Endothelial cell of umbilical vein (primary cell): ENCODE measurements around the gene EEF1B2. TPM values are rescaled to one million over a fixed set of nuclear protein-coding genes. Genes with fewer than 3 reads are reported as not detected.
"Not testable (repeated sequence)": the region's sequence is repeated elsewhere in the genome, so short reads cannot be mapped to it uniquely, and the experiment has no call there.

Experiments
- BruUV-seq: library from RNA; stranded (reverse); fragments of 400-500 nt; replicated peaks from 2 replicates; lab custom pipeline; 2021; lab: Mats Ljungman, UMichigan
- CTCF ChIA-PET: fragments of 300-600, 350-600 bp; sonication (Branson Sonifier 250); formaldehyde crosslinking; loops from one replicate; lab custom pipeline; 2021; ENCODE audit warnings: antibody characterized with exemption, inconsistent platforms; lab: Charles Lee
- POLR2A ChIA-PET: fragments of 300-600, 350-600 bp; sonication (Branson Sonifier 250); formaldehyde crosslinking; loops from one replicate; lab custom pipeline; 2021; ENCODE audit warnings: antibody characterized with exemption, inconsistent platforms; lab: Charles Lee
- DNase-seq: peaks from one replicate; pipeline ENCODE4 v3.0.0-alpha.2; 2011; ENCODE audit warnings: low read depth, low spot score
- FAIRE-seq: peaks from 2 replicates; lab custom pipeline; 2011; peaks lifted over from hg19 to GRCh38; lab: Jason Lieb, UNC
- H2AFZ ChIP-seq: 2 replicates; pipeline ENCODE4 v1.6.0; 2012; ENCODE audit warnings: low read depth, low read length, control low read depth, inconsistent platforms
- H3K27ac ChIP-seq: 2 replicates; pipeline ENCODE4 v1.5.1; 2011; ENCODE audit warnings: low read depth, mild to moderate bottlenecking, control low read depth, low read length, moderate library complexity; ENCODE audit not compliant: insufficient read depth
- H3K27me3 ChIP-seq, 2 experiments: 2 replicates each; pipeline versions ENCODE4 v1.6.0 to v1.6.1; 2011; ENCODE audit warnings: low read length in 2 of 2, mixed read lengths in 1 of 2; ENCODE audit not compliant: control insufficient read depth in 2 of 2, insufficient read depth in 2 of 2
- H3K36me3 ChIP-seq, 2 experiments: 2 replicates in 1 of 2; 3 replicates in 1 of 2; pipeline ENCODE4 v1.5.1; 2011; ENCODE audit warnings: low read length in 2 of 2, mild to moderate bottlenecking in 1 of 2, moderate library complexity in 1 of 2; ENCODE audit not compliant: control insufficient read depth in 2 of 2, insufficient read depth in 2 of 2; ENCODE audit errors: extremely low read depth in 1 of 2
- H3K4me1 ChIP-seq: 3 replicates; pipeline ENCODE4 v1.5.1; 2011; ENCODE audit warnings: mild to moderate bottlenecking, low read length; ENCODE audit not compliant: control insufficient read depth, insufficient read depth; ENCODE audit errors: extremely low read depth
- H3K4me2 ChIP-seq: 2 replicates; pipeline ENCODE4 v1.6.1; 2011; ENCODE audit warnings: low read length, control low read depth, mixed read lengths; ENCODE audit not compliant: insufficient read depth
- H3K4me3 ChIP-seq, 3 experiments: fragments of 200-600 bp in 1 of 3; sonication (generic), shearing (Covaris generic) in 1 of 3; replicated peaks in 1 of 3; 2 replicates each; pipeline ENCODE4 v1.5.1; 2011 to 2016; ENCODE audit warnings: control low read depth in 3 of 3, low read length in 3 of 3, mild to moderate bottlenecking in 2 of 3, inconsistent platforms in 1 of 3, low read depth in 1 of 3, moderate library complexity in 1 of 3; ENCODE audit not compliant: insufficient read depth in 1 of 3
- H3K79me2 ChIP-seq: 2 replicates; pipeline ENCODE4 v1.6.0; 2012; ENCODE audit warnings: low read length, inconsistent platforms; ENCODE audit not compliant: control insufficient read depth, insufficient read depth
- H3K9ac ChIP-seq: replicated peaks from 2 replicates; pipeline ENCODE3; 2011; ENCODE audit warnings: low read length, control low read depth; ENCODE audit not compliant: insufficient read depth; ENCODE audit errors: extremely low read depth
- H3K9me1 ChIP-seq: replicated peaks from 3 replicates; pipeline ENCODE4 v1.6.0; 2011; ENCODE audit warnings: mild to moderate bottlenecking, low read length; ENCODE audit not compliant: control insufficient read depth, insufficient read depth; ENCODE audit errors: extremely low read depth
- H3K9me3 ChIP-seq: replicated peaks from 2 replicates; pipeline ENCODE4 v1.5.1; 2012; ENCODE audit warnings: low read length, inconsistent platforms; ENCODE audit not compliant: control insufficient read depth, insufficient read depth
- H4K20me1 ChIP-seq: replicated peaks from 2 replicates; pipeline ENCODE3; 2011; ENCODE audit warnings: mild to moderate bottlenecking, low read length; ENCODE audit not compliant: control insufficient read depth, insufficient read depth; ENCODE audit errors: extremely low read depth
- CTCF ChIP-seq, 2 donors: IDR thresholded peaks; 1 replicate in 1 of 2; 2 replicates in 1 of 2; pipeline ENCODE4 v1.5.1; 2011; ENCODE audit warnings: low read length in 2 of 2, mild to moderate bottlenecking in 2 of 2, moderate library complexity in 2 of 2, control low read depth in 1 of 2, inconsistent platforms in 1 of 2, low read depth in 1 of 2; ENCODE audit not compliant: insufficient read depth in 1 of 2; ENCODE audit errors: extremely low read depth in 1 of 2
- EZH2 ChIP-seq: IDR thresholded peaks from 2 replicates; pipeline ENCODE4 v1.6.1; 2012; ENCODE audit warnings: borderline replicate concordance, low read depth, mild to moderate bottlenecking, moderate library complexity, low read length, inconsistent platforms; ENCODE audit not compliant: severe bottlenecking
- FOS ChIP-seq: IDR thresholded peaks from 2 replicates; pipeline ENCODE4 v1.6.1; 2011; ENCODE audit warnings: mild to moderate bottlenecking, low read length, moderate library complexity, borderline replicate concordance; ENCODE audit not compliant: insufficient read depth
- GATA2 ChIP-seq: IDR thresholded peaks from 2 replicates; pipeline ENCODE4 v1.7.0; 2011; ENCODE audit warnings: low read depth, mild to moderate bottlenecking, moderate library complexity, mixed read lengths, low read length; ENCODE audit not compliant: insufficient read length, insufficient read depth
- JUN ChIP-seq: IDR thresholded peaks from 2 replicates; pipeline ENCODE4 v1.6.1; 2011; ENCODE audit warnings: borderline replicate concordance, low read depth; ENCODE audit not compliant: insufficient read length, insufficient read depth
- MAX ChIP-seq: IDR thresholded peaks from 2 replicates; pipeline ENCODE4 v1.6.1; 2011; ENCODE audit not compliant: insufficient read depth, insufficient read length
- MYC ChIP-seq: IDR thresholded peaks from one replicate; pipeline ENCODE4 v1.6.1; 2011; ENCODE audit warnings: mild to moderate bottlenecking, low read depth, low read length
- POLR2A ChIP-seq: IDR thresholded peaks from 2 replicates; pipeline ENCODE4 v1.6.1; 2012; ENCODE audit warnings: low read depth, mild to moderate bottlenecking, control low read depth, low read length
- POLR2AphosphoS5 ChIP-seq: IDR thresholded peaks from 2 replicates; pipeline ENCODE4 v1.6.1; 2012; ENCODE audit warnings: low read depth, mild to moderate bottlenecking, control low read depth, low read length, moderate library complexity; ENCODE audit not compliant: insufficient read depth
- dilution Hi-C: fragments of 300-500 bp; cut with MboI; formaldehyde crosslinking; loops from one replicate; pipeline ENCODE4 v1.15.0; 2019; ENCODE audit warnings: low sequenced_read_pairs; ENCODE audit not compliant: extremely low pct_ligation_motif_present
- intact Hi-C: fragments of 100-400 bp; cut with micrococcal nuclease; formaldehyde crosslinking; loops from one replicate; pipeline ENCODE4 v1.10.0; 2022
- polyA plus RNA-seq, 4 experiments: library from polyadenylated mRNA; depleted of rRNA in 3 of 4; stranded (reverse) in 3 of 4; unstranded in 1 of 4; fragments of >200 nt; gene quantifications; 2 replicates each; pipeline versions ENCODE4 v1.2.1 to v1.2.3, GENCODE V29; 2011 to 2012; ENCODE audit warnings: missing spikeins in 1 of 4
- total RNA-seq: library from RNA; stranded (reverse); gene quantifications from 2 replicates; pipeline ENCODE4 v1.2.3, GENCODE V29; 2021

Gene EEF1B2
- total and polyA plus RNA-seq, 2 donors (not counting 3 experiments of a cell fraction or from before 2014, with no cell fraction given): 454 to 576 TPM

- dilution Hi-C loops: no loop called here
- H3K36me3 ChIP-seq: peaks cover 10 to 25% of the 10 kb centered on the region in 2 experiments
These were observed 9.1 kb upstream of the EEF1B2 start for GRCh38 chr2:206150631-206151030.

GRCh38 chr2:206154197-206154596, 5.5 kb upstream of the EEF1B2 start:
- no TSS peak for BruUV-seq
- no peak for DNase-seq
- no peak for FAIRE-seq
- ChIA-PET POLR2A (no interaction called here), CTCF (interaction anchor here (1.1 kb wide), 1 partner anchor 8 kb away, joined by 3 read pairs; no protein-coding TSS in a partner anchor)
- Histone ChIP-seq H4K20me1 (no peaks in the 10 kb centered on the region), H3K27me3 (no peaks in the 10 kb centered on the region), H3K9ac (no peak overlapping the region), H3K9me1 (no peaks in the 10 kb centered on the region), H2AFZ (no peak overlapping the region), H3K36me3 (peaks cover 0 to 5% of the 10 kb centered on the region in 2 experiments), H3K4me1 (peaks cover 10% of the 10 kb centered on the region), H3K4me3 (no peak overlapping the region), H3K27ac (no peak overlapping the region), H3K4me2 (no peak overlapping the region), H3K9me3 (no peaks in the 10 kb centered on the region), H3K79me2 (peaks cover 71% of the 10 kb centered on the region)
- dilution Hi-C loops (no loop called here), intact Hi-C loops (no loop called here)
- TF ChIP-seq CTCF (IDR thresholded peaks at IDR 0.05; ENCODE audit: extremely low read depth in 1 of 2, insufficient read depth in 1 of 2, low read depth in 1 of 2, low read length in 2 of 2) (no peak), MYC (no peak), POLR2AphosphoS5 (no peak), GATA2 (no peak), FOS (no peak), JUN (no peak), EZH2 (no peak), POLR2A (no peak), MAX (no peak)

More at GRCh38 chr2:206150631-206151030, 9.1 kb upstream of the EEF1B2 start:
- DNase-seq (no peak), FAIRE-seq (no peak)
- intact Hi-C loops: no loop called here
- CTCF ChIA-PET: no interaction called here
- Histone ChIP-seq H2AFZ (no peak overlapping the region), H3K4me1 (no peaks in the 10 kb centered on the region), H3K79me2 (peaks cover 37% of the 10 kb centered on the region), H4K20me1 (no peaks in the 10 kb centered on the region), H3K9me3 (no peaks in the 10 kb centered on the region), H3K4me3 (no peak overlapping the region), H3K9me1 (no peaks in the 10 kb centered on the region), H3K27ac (no peak overlapping the region), H3K9ac (no peak overlapping the region), H3K4me2 (no peak overlapping the region), H3K27me3 (no peaks in the 10 kb centered on the region)
- POLR2A ChIA-PET: no interaction called here
- TF ChIP-seq MYC: no peak
- no TSS peak for BruUV-seq

GRCh38 chr2:206157014-206157413, 2.7 kb upstream of the EEF1B2 start:
- intact Hi-C loops, H3K27ac ChIP-seq, FAIRE-seq, H2AFZ ChIP-seq, POLR2A ChIA-PET, H3K9me1 ChIP-seq, CTCF ChIA-PET, BruUV-seq, H3K4me3 ChIP-seq, H3K9ac ChIP-seq, H3K27me3 ChIP-seq, H3K9me3 ChIP-seq, H4K20me1 ChIP-seq, dilution Hi-C loops, DNase-seq: not testable (repeated sequence)
- Histone ChIP-seq H3K4me1 (peaks cover 23% of the 10 kb centered on the region), H3K79me2 (peaks cover 84% of the 10 kb centered on the region), H3K36me3 (peaks cover 0 to 14% of the 10 kb centered on the region in 2 experiments), H3K4me2 (peak overlapping the region; percentile 99)
